ENCODE results near the gene HINT2. TPM values are rescaled to one million over a fixed set of nuclear protein-coding genes. Genes with fewer than 3 reads are reported as not detected.

Gene HINT2
- total RNA-seq (55.1 TPM), polyA plus RNA-seq (ENCODE audit: insufficient read depth, low read depth, low replicate concordance) (307 TPM)
- long read RNA-seq, donor 1, transcript HINT2-201 (5 exons, 628 nt) = major isoform, 31 of 35 reads
- long read RNA-seq, donor 1, partial matches to known transcripts = 0 of 35 reads
- long read RNA-seq, donor 1, other reads (novel, unspliced or antisense) = 0 of 35 reads
- long read RNA-seq, donor 2, transcript HINT2-201 (5 exons, 628 nt) = major isoform, 39 of 52 reads
- long read RNA-seq, donor 2, partial matches to known transcripts = 6 of 52 reads
- long read RNA-seq, donor 2, other reads (novel, unspliced or antisense) = 0 of 52 reads
- long read RNA-seq, donor 3, transcript HINT2-201 (5 exons, 628 nt) = major isoform, 43 of 69 reads
- long read RNA-seq, donor 3, partial matches to known transcripts = 19 of 69 reads
- long read RNA-seq, donor 3, other reads (novel, unspliced or antisense) = 0 of 69 reads
- long read RNA-seq, donor 4, transcript HINT2-201 (5 exons, 628 nt) = major isoform, 38 of 42 reads
- long read RNA-seq, donor 4, partial matches to known transcripts = 0 of 42 reads
- long read RNA-seq, donor 4, other reads (novel, unspliced or antisense) = 0 of 42 reads
- long read RNA-seq, donor 5, partial matches to known transcripts = 0 of 3 reads
- long read RNA-seq, donor 5, other reads (novel, unspliced or antisense) = 0 of 3 reads
- long read RNA-seq, donor 6, transcript HINT2-201 (5 exons, 628 nt) = major isoform, 41 of 54 reads
- long read RNA-seq, donor 6, partial matches to known transcripts = 12 of 54 reads
- long read RNA-seq, donor 6, other reads (novel, unspliced or antisense) = 0 of 54 reads
- long read RNA-seq, donor 7, transcript HINT2-201 (5 exons, 628 nt) = major isoform, 13 of 20 reads
- long read RNA-seq, donor 7, partial matches to known transcripts = 3 of 20 reads
- long read RNA-seq, donor 7, other reads (novel, unspliced or antisense) = 1 of 20 reads
- long read RNA-seq, donor 8, transcript HINT2-201 (5 exons, 628 nt) = major isoform, 35 of 45 reads
- long read RNA-seq, donor 8, partial matches to known transcripts = 7 of 45 reads
- long read RNA-seq, donor 8, other reads (novel, unspliced or antisense) = 0 of 45 reads
- long read RNA-seq, donor 9, transcript HINT2-201 (5 exons, 628 nt) = major isoform, 23 of 28 reads
- long read RNA-seq, donor 9, partial matches to known transcripts = 0 of 28 reads
- long read RNA-seq, donor 9, other reads (novel, unspliced or antisense) = 0 of 28 reads
- long read RNA-seq, donor 10, transcript HINT2-201 (5 exons, 628 nt) = major isoform, 29 of 35 reads
- long read RNA-seq, donor 10, transcript HINT2-206 (3 exons, 2,167 nt) = minor isoform, 6 of 35 reads
- long read RNA-seq, donor 10, partial matches to known transcripts = 0 of 35 reads
- long read RNA-seq, donor 10, other reads (novel, unspliced or antisense) = 0 of 35 reads

DNA sequence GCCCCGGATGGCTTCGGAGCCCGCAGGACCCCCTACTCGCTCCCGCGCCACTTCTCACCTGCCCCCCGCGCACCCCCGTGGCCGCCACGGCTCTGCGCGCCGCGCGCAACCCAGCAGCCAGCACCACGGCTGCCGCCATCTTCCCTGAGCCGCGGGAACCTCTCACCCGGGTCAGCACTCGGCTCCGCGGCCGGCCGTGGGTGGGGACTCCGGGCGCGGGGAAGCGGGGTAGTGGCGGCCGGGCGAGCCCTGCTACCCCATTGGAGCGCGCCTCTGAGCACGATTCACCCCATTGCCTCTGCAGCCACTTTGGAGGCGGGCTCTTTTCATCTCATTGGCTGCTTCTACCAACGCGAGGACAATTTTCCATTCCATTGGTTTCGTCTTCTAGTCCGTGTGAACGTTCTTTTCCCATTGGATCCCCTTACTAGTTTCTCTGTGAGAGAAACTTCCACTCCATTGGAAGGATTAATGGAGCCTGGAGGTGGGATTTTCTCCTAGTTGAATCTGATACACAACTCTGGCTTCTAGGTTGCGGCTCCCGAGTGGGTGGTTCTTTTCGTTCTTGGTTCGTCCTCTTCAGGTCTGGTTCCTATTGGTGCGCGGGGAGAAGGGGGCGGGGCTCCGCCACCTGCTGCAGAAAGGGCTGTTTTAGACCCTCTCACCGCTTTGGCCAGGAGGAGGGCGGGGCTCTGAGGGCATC, at the start of gene HINT2:
Gene HINT2, minus strand, starts transcription at position 202 of the 703 bp plus-strand sequence. Its CDS starts 63 bp downstream, at position 139.
- H3K27me3 ChIP-seq (ENCODE audit: control insufficient read depth, insufficient read depth, low read length) = no peaks in the 10 kb centered on the region
- H3K9ac ChIP-seq (ENCODE audit: low read length in 3 of 3) = peak within 1 kb of the TSS; percentile 37 to 87 (median 82)
- peak; percentile 96 for FAIRE-seq
- peak; percentile 99 for DNase-seq
- intact Hi-C loops (cut with DNase I) = no loop called here
- H3K36me3 ChIP-seq (ENCODE audit: control insufficient read depth in 2 of 3, insufficient read depth in 3 of 3, low read length in 3 of 3) = no peaks in the 10 kb centered on the region
- H3K4me1 ChIP-seq (ENCODE audit: control insufficient read depth in 2 of 3, insufficient read depth in 2 of 3, low read depth in 1 of 3, low read length in 3 of 3) = peaks cover 0 to 27% (median 17%) of the 10 kb centered on the region in 3 donors
- peak within 1 kb of the TSS; percentile 55 to 71 (median 65) for H3K4me3 ChIP-seq (ENCODE audit: low read length in 3 of 3)
- no peaks in the 10 kb centered on the region for H3K9me3 ChIP-seq (ENCODE audit: control insufficient read depth in 2 of 3, insufficient read depth in 1 of 3, low read length in 3 of 3)
- TF ChIP-seq, protein P1, sequence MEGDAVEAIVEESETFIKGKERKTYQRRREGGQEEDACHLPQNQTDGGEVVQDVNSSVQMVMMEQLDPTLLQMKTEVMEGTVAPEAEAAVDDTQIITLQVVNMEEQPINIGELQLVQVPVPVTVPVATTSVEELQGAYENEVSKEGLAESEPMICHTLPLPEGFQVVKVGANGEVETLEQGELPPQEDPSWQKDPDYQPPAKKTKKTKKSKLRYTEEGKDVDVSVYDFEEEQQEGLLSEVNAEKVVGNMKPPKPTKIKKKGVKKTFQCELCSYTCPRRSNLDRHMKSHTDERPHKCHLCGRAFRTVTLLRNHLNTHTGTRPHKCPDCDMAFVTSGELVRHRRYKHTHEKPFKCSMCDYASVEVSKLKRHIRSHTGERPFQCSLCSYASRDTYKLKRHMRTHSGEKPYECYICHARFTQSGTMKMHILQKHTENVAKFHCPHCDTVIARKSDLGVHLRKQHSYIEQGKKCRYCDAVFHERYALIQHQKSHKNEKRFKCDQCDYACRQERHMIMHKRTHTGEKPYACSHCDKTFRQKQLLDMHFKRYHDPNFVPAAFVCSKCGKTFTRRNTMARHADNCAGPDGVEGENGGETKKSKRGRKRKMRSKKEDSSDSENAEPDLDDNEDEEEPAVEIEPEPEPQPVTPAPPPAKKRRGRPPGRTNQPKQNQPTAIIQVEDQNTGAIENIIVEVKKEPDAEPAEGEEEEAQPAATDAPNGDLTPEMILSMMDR (IDR thresholded peaks at IDR 0.05; ENCODE audit: borderline replicate concordance, extremely low read depth, insufficient read depth) = no peak
- H3K27ac ChIP-seq (ENCODE audit: low read depth in 2 of 2, low read length in 2 of 2) = peak within 1 kb of the TSS; percentile 98 to 99

DNA sequence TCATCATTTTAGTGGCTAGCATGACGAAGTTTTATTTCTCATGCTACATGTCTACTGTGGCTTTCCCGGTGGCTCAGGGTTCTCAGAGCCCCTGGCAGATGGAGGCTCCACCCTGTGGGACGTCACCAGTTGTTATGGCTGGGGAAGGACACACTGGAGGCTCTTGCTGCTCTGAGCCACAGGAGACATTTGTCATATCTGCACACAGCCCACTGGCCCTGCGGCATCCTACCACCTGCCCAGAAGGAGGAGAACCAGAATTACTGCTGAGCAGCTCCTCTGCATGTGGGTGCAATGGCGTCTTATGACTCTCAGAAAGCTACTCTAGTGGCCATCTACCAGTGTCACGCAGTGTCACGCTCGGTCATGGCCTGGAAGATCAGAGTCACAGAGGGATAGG, 48.7 kb upstream of the HINT2 start:
- no peaks in the 10 kb centered on the region for H3K27me3 ChIP-seq (ENCODE audit: control insufficient read depth, insufficient read depth, low read length)
- intact Hi-C loops (cut with DNase I) = no loop called here
- no peak for FAIRE-seq
- no peaks in the 10 kb centered on the region for H3K9me3 ChIP-seq (ENCODE audit: control insufficient read depth in 2 of 3, insufficient read depth in 1 of 3, low read length in 3 of 3)
- no peaks in the 10 kb centered on the region for H3K36me3 ChIP-seq (ENCODE audit: control insufficient read depth in 2 of 3, insufficient read depth in 3 of 3, low read length in 3 of 3)
- no peak overlapping the region for H3K27ac ChIP-seq (ENCODE audit: low read depth in 2 of 2, low read length in 2 of 2)
- no peak overlapping the region for H3K9ac ChIP-seq (ENCODE audit: low read length in 3 of 3)
- H3K4me1 ChIP-seq (ENCODE audit: control insufficient read depth in 2 of 3, insufficient read depth in 2 of 3, low read depth in 1 of 3, low read length in 3 of 3) = no peaks in the 10 kb centered on the region
- TF ChIP-seq, protein P1 (IDR thresholded peaks at IDR 0.05; ENCODE audit: borderline replicate concordance, extremely low read depth, insufficient read depth) = no peak
- no peak for DNase-seq
- no peak overlapping the region for H3K4me3 ChIP-seq (ENCODE audit: low read length in 3 of 3)

DNA sequence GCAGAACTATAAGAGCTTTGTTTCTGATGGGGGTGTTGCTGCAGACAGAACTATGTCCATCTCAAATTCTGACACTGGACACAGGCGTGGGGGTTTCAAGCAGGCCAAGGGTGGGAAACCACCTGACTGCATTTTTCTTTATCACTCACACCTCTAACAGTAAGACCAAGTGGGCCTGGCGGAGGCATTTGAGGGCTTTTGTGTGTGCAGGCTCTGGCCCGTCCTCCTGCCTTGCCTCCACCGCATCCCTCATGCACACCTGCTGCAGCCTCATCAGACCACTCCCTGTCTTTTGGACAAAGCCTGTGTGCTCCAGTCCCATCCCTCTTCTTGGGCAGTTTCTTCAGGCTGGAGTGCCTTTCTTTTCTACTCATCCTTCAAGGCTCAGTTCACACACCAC, 47.5 kb upstream of the HINT2 start:
- Histone ChIP-seq H3K4me1 (ENCODE audit: control insufficient read depth in 2 of 3, insufficient read depth in 2 of 3, low read depth in 1 of 3, low read length in 3 of 3) (no peaks in the 10 kb centered on the region), H3K4me3 (ENCODE audit: low read length in 3 of 3) (no peak overlapping the region), H3K36me3 (ENCODE audit: control insufficient read depth in 2 of 3, insufficient read depth in 3 of 3, low read length in 3 of 3) (no peaks in the 10 kb centered on the region), H3K9ac (ENCODE audit: low read length in 3 of 3) (no peak overlapping the region), H3K27ac (ENCODE audit: low read depth in 2 of 2, low read length in 2 of 2) (no peak overlapping the region), H3K9me3 (ENCODE audit: control insufficient read depth in 2 of 3, insufficient read depth in 1 of 3, low read length in 3 of 3) (no peaks in the 10 kb centered on the region), H3K27me3 (ENCODE audit: control insufficient read depth, insufficient read depth, low read length) (no peaks in the 10 kb centered on the region)
- intact Hi-C loops (cut with DNase I) = no loop called here
- TF ChIP-seq, protein P1 (IDR thresholded peaks at IDR 0.05; ENCODE audit: borderline replicate concordance, extremely low read depth, insufficient read depth) = no peak
- DNase-seq = no peak
- FAIRE-seq = no peak
